Activated CD8-positive, alpha-beta memory T cell treated with anti-CD3 and anti-CD28 coated beads, Interleukin-2, amount 50 U/mL, for 4 hours (primary cell): ENCODE results near the gene IKZF2.
"Not testable (repeated sequence)": the region's sequence is repeated elsewhere in the genome, so short reads cannot be mapped to it uniquely, and the experiment has no call there.

Experiments used
- DNase-seq: peaks from one replicate; pipeline ENCODE4 v3.0.0-alpha.2; 2020

The IKZF2 gene

DNA sequence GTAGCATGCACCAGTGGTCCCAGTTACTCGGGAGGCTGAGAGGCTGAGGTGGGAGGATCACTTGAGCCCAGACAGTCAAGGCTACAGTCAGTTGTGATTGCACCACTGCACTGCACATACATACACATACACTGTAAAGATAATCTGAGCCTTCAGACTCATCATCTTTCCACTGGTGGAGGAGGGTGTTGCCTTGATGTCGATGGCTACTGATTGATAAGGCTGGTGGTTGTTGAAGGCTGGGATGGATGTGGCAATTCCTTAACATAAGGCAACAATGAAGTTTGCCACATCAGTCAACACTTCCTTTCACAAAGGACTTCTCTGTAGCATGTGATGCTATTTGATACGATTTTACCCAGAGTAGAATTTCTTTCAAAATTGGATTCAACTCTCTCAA lies 118.8 kb downstream of the IKZF2 start:
- no peak for DNase-seq

DNA sequence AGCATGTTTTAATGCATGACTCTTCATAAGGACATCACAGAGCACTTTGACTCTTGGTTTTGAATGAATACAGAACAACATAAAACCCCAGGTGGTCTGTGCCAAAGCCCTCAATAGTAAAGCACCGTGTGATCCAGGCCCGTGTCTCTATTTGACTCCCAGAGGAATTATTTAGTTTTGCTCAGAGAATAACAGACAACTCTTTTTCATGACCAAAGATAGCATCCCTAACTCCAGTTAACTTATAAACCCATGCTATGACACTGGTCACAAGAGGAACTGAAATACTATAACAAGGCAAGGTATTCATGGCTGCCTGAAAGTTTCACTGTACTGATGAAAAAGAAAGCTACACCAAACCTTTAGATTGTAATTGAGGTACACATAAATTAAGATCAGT lies 128.4 kb downstream of the IKZF2 start:
- no peak for DNase-seq

GRCh38 chr2:213021971-213022899 lies 129.2 kb downstream of the IKZF2 start:
- DNase-seq = no peak

DNA sequence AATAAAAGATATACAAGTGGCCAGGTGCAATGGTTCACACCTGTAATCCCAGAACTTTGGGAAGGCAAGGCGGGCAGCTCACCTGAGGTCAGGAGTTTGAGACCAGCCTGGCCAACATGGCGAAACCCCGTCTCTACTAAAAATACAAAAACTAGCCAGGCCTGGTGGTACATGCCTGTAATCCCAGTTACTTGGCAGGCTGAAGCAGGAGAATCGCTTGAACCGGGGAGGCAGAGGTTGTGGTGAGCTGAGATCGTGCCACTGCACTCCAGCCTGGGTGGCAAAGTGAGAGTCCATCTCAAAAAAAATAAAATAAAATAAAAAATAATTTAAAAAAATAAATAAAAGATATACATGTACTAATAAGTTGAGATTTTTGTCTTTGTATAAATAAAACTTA lies 130.5 kb downstream of the IKZF2 start:
- DNase-seq = not testable (repeated sequence)

DNA sequence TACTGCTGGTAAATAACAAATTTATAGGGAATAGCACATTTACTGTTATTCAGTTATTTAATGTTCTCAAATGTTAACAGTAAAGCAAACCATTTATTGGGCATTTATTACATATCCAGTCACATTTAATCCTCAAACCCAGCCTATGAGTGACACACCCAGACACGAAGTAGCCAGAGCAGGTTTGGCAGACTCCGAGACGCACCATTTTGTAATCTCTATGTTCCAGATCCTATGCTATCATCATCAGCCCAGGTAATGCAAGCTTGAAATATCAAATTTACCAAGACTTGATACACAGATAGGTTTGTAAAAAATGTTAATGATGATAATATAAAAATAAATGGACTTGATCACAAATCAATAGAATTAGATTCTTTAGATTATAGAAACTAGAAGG lies 131.1 kb downstream of the IKZF2 start:
- DNase-seq = no peak

DNA sequence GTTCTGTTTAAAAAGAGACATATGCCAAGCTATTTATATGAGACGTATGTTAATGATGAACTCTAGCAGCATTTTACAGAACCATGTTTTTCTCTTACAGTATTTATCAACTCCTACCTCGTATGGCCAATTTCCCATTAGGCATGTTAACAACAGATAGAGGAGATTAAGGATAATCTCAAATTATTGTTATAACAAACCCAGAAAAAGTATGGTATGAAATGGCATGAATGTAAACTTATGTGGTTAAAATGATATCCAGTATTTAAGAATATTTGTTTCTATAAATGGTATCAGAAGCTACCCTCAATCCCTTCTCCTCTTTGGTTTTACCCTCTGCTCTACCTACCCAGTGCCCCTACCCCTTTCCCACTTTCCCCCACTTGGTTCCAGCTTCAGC lies 132.0 kb downstream of the IKZF2 start:
- no peak for DNase-seq

GRCh38 chr2:213018340-213018901 lies 133.0 kb downstream of the IKZF2 start:
- DNase-seq = no peak

GRCh38 chr2:213017404-213017803 lies 134.0 kb downstream of the IKZF2 start:
- DNase-seq = no peak

GRCh38 chr2:213016984-213017351 lies 134.4 kb downstream of the IKZF2 start:
- DNase-seq = no peak

DNA sequence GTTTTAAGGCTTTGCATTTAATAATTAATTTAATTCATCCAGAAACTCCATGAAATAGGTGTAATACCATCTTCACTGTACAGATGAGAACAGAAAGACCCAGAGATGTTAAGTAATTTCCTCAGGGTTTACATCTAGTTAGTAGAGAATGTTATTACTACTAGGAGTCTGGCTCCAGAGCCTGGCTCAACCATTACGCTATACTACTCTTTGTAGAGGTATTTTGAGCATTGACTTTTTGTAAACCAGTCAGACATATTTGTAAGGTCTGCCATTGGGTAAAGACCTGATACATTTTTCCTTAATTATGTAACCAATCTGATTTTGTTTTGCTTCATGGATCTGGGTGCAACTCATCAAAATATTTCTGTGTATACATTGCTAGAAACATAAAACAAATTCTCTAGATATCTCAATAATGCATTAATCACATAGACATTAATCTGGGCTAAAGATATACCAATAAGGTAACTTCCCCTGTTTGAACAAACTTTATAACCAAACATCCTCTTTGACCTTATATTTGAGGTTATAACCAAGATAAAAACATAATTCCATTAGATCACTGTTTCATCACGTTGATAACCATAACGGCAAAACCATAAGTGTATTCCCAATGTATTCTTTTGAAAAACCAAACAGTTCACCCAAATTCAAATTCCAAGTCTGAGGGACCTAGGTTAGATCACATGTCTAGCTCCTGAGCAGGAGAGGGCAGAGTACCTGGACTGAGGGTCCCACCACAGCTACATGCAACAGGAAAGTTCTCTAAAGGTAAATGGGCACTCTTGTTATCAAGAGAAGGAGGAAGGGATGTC lies 135.0 kb downstream of the IKZF2 start:
- no peak for DNase-seq

DNA sequence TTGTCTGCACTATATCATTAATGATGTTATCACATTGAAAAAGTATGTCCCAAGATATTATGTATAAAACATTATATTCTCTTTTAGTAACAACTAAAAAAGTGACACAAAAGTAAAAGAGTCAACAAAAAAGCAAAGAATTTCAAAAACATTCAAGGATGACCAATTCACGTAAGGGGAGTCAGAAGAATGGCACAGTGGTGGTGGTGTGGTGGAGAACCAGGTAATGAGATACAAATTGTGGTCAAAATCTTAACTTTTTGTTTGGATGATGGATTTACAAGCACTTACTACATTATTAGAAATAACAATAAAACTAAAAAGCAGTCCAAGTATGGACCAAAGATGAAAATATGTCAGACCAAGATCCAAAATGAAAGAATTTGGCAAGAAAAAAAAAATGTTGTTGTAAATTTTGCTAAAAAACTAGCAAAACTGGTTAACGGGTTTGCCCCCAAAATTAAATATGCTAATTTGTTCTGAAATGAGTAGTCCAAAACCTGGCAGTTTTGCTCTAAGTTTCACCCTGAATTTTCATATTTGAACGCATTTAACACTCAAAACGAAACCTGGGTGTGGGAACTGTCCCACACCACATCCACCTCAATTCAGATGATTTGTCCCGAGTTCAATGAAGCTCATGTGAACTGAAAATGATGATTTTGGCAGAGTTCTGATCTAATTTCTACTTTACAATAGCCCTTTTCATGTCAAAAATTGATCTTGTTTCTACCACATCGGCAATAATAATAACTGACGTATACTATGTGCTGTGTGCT lies 135.8 kb downstream of the IKZF2 start:
- no peak for DNase-seq

GRCh38 chr2:213013979-213014378 lies 137.4 kb downstream of the IKZF2 start:
- no peak for DNase-seq

- no peak for DNase-seq
Observed at GRCh38 chr2:213011505-213011904, 139.9 kb downstream of the IKZF2 start.

GRCh38 chr2:213010106-213010779 lies 141.2 kb downstream of the IKZF2 start:
- no peak for DNase-seq

GRCh38 chr2:213007290-213007838 lies 144.0 kb downstream of the IKZF2 start:
- DNase-seq = no peak

DNA sequence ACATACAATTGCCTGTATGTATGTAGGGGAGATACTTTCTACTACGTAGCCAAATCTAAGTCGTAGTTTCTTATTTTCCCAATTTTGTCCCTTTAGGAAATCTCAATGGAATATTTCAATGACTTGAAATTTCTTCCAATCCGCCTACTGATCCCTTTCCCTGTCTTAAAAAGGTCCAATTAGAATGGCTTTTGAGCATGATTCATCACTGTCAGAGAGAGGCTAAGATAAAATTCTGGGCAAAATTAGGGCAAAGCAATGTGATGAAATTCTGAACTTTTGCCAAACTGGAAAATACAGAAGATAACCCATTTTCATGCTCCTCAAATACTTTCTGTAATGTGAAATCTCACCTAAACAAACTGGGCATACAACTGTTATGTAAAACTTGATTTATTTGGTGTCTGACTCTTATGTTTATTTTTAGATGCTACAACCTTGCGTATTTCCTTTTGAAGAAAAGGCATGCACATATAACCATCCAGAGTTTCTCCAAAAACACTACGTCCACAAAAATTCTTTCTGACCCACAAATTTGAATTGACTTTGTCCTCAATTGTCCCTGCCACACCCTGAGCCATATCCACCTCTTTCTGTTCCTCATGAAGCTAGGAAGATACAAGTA lies 147.1 kb downstream of the IKZF2 start:
- no peak for DNase-seq

GRCh38 chr2:213002383-213002782 lies 149.0 kb downstream of the IKZF2 start:
- DNase-seq = no peak

GRCh38 chr2:213001297-213001910 lies 150.0 kb downstream of the IKZF2 start:
- no peak for DNase-seq

- no peak for DNase-seq
Observed at GRCh38 chr2:212998626-212999359, 152.6 kb downstream of the IKZF2 start.

DNA sequence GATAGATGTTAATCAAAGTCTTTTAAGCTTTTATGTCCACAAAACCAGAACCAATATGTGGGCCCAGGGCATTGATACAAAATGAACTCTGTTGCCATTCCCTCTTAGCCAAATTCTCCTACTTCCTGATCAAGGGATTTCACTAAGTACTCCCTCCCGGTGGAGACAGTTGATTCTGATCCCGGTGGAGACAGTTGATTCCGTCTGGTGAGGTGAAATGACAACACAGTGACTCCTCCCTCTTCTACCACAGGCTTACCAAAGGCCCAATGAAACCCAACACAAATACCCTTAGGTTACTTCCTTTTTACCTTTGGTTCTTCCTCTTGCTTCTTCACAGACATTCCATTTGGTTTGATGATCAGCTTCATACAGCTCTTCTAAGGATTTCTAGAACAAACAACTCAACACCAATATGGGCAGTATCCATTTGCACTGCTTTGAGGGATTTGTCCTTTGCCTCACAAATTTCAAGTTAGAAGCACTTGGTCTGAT lies 153.8 kb downstream of the IKZF2 start:
- no peak for DNase-seq
